ENCODE results near the gene TNRC6C.

The TNRC6C gene, protein sequence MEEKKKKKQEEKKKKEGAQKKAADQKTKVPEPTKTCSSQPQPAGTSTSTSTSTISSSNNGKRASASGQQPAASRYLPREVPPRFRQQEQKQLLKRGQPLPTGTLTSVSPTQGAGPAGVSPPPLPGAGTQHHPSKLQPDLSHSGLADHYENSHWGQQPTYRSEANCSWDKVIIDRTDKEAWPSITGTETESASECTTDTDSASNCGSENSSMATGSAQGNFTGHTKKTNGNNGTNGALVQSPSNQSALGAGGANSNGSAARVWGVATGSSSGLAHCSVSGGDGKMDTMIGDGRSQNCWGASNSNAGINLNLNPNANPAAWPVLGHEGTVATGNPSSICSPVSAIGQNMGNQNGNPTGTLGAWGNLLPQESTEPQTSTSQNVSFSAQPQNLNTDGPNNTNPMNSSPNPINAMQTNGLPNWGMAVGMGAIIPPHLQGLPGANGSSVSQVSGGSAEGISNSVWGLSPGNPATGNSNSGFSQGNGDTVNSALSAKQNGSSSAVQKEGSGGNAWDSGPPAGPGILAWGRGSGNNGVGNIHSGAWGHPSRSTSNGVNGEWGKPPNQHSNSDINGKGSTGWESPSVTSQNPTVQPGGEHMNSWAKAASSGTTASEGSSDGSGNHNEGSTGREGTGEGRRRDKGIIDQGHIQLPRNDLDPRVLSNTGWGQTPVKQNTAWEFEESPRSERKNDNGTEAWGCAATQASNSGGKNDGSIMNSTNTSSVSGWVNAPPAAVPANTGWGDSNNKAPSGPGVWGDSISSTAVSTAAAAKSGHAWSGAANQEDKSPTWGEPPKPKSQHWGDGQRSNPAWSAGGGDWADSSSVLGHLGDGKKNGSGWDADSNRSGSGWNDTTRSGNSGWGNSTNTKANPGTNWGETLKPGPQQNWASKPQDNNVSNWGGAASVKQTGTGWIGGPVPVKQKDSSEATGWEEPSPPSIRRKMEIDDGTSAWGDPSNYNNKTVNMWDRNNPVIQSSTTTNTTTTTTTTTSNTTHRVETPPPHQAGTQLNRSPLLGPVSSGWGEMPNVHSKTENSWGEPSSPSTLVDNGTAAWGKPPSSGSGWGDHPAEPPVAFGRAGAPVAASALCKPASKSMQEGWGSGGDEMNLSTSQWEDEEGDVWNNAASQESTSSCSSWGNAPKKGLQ (N-terminal part only)

DNA sequence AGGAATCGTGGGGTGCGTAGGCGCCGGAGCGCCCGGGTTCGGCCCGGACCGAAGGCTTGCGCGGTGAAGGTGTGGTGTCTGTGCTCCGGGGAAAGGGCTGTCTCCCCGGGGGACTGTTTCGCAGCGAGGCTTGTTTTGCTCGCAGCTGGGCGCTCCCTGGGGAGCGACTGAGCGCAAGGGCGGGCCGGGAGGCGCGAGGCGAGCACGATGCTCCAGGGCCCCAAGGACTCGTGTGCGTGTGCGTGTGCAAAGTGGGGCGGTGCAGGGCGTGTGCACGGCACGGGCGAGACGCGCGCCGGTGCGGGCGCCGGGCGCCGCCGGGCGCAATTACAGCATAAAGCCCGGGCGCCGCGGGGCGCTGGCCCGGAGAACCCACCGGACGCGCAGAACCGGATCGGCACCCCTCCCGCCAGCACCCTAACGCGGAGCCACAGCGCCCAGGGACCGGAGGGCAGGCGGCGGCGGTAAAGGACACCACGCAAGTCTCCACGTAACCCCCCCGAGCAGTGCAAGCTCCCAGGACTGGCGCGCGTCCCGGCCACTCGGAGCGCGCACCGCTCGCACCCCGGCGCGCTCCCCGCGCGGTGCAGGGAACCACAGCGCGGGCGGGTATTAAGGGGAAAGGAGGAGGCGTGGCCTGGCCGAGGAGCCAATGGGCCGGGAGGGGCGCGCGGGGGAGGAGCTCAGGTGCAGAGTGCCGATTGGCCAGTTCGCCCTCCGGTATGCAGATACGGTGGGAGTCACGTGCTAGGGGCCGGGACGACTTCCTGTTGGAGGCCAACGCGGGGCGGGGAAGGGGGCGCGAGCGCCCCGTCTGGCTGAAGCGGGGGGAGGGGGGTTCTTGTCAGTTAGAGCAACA is at the start of gene TNRC6C:
TNRC6C (plus strand) TSS at position 847 of the 859 bp plus-strand sequence. CDS start 45,504 bp downstream, outside the sequence.
- peaks cover 27% of the 10 kb centered on the region for H3K27me3 ChIP-seq (ENCODE audit: insufficient read depth, low read length, poor library complexity)
- peak within 1 kb of the TSS; percentile 72 for H3K9ac ChIP-seq (ENCODE audit: low read depth, low read length)

DNA sequence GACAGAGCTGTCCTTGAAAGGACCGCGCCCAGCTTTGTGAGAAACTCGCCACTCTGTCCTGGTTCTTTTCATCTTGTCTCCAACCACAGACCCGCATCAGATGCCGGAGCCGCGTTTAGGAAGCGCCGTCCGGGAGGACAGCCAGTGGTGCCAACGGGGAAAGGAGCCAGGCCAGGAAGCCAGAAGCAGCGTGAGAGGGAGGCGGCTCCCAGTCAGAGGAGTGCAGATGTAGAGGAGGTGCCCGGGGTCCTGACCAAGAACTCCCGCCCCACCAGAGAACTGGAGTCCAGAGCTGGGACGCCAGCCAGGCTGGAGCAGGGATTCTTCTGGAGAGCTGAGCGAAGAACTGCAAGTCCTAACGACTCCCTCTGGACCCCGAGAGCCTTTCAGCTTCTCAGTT is 49.3 kb upstream of the TNRC6C start:
- no peak overlapping the region for H3K4me2 ChIP-seq (ENCODE audit: insufficient read depth, low read length)
- no peak overlapping the region for H2AFZ ChIP-seq (ENCODE audit: low read depth, low read length)
- ATAC-seq (ENCODE audit: insufficient read depth, low read depth) (no peak), DNase-seq (no peak)
- no peak overlapping the region for H3K4me3 ChIP-seq (ENCODE audit: low read depth in 1 of 2, low read length in 2 of 2)
- H4K20me1 ChIP-seq (ENCODE audit: insufficient read depth, low read length): no peaks in the 10 kb centered on the region
- no peaks in the 10 kb centered on the region for H3K27me3 ChIP-seq (ENCODE audit: insufficient read depth, low read length, poor library complexity)
- no peaks in the 10 kb centered on the region for H3K79me2 ChIP-seq (ENCODE audit: insufficient read depth, low read length)
- no peaks in the 10 kb centered on the region for H3K36me3 ChIP-seq (ENCODE audit: insufficient read depth, low read length)
- no peaks in the 10 kb centered on the region for H3K4me1 ChIP-seq (ENCODE audit: insufficient read depth, low read length)
- no peak overlapping the region for H3K9ac ChIP-seq (ENCODE audit: low read depth, low read length)
- H3K27ac ChIP-seq (ENCODE audit: low read length): no peak overlapping the region
- no peaks in the 10 kb centered on the region for H3K9me3 ChIP-seq (ENCODE audit: insufficient read depth, low read length, severe bottlenecking)
- no peak for TF ChIP-seq EZH2 (IDR thresholded peaks at IDR 0.05; ENCODE audit: borderline replicate concordance, low read depth, low read length, severe bottlenecking)

More for the DNA sequence above, at the start of gene TNRC6C:
- Histone ChIP-seq H2AFZ (ENCODE audit: low read depth, low read length) (peak within 1 kb of the TSS; percentile 52), H3K4me1 (ENCODE audit: insufficient read depth, low read length) (peaks cover 51% of the 10 kb centered on the region), H3K79me2 (ENCODE audit: insufficient read depth, low read length) (peaks cover 41% of the 10 kb centered on the region), H3K4me2 (ENCODE audit: insufficient read depth, low read length) (peak within 1 kb of the TSS; percentile 87), H3K4me3 (ENCODE audit: low read depth in 1 of 2, low read length in 2 of 2) (peak within 1 kb of the TSS; percentile 62 to 68), H3K9me3 (ENCODE audit: insufficient read depth, low read length, severe bottlenecking) (no peaks in the 10 kb centered on the region), H3K36me3 (ENCODE audit: insufficient read depth, low read length) (no peaks in the 10 kb centered on the region), H4K20me1 (ENCODE audit: insufficient read depth, low read length) (peaks cover 34% of the 10 kb centered on the region), H3K27ac (ENCODE audit: low read length) (peak within 1 kb of the TSS; percentile 78)
- ATAC-seq (ENCODE audit: insufficient read depth, low read depth): peak; percentile 82
- peak; percentile 100 for DNase-seq
- TF ChIP-seq EZH2 (IDR thresholded peaks at IDR 0.05; ENCODE audit: borderline replicate concordance, low read depth, low read length, severe bottlenecking): no peak
- TF ChIP-seq, protein P1, sequence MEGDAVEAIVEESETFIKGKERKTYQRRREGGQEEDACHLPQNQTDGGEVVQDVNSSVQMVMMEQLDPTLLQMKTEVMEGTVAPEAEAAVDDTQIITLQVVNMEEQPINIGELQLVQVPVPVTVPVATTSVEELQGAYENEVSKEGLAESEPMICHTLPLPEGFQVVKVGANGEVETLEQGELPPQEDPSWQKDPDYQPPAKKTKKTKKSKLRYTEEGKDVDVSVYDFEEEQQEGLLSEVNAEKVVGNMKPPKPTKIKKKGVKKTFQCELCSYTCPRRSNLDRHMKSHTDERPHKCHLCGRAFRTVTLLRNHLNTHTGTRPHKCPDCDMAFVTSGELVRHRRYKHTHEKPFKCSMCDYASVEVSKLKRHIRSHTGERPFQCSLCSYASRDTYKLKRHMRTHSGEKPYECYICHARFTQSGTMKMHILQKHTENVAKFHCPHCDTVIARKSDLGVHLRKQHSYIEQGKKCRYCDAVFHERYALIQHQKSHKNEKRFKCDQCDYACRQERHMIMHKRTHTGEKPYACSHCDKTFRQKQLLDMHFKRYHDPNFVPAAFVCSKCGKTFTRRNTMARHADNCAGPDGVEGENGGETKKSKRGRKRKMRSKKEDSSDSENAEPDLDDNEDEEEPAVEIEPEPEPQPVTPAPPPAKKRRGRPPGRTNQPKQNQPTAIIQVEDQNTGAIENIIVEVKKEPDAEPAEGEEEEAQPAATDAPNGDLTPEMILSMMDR (IDR thresholded peaks at IDR 0.05; ENCODE audit: borderline replicate concordance, extremely low read depth, low read length, poor library complexity, severe bottlenecking): peak; percentile 39

DNA sequence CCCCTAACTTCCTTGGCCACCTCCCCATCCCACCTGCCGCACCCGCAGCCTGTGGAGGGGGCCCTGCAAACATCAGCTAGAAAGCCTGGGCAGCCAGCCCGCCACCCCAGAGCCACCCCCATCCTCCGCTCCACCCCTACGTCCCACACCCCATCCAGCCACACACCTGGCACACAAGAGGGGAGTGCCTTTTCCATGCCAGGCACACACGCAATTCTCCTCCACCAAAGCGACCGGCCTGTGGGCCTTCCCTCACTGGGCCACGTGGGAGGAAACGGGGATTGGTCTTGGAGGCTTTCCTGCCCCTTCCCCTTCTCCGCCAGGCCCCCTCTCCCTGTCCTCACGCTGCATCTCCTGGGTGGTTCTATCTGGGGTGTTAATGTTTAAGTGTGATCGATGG is 48.7 kb upstream of the TNRC6C start:
- Histone ChIP-seq H3K27me3 (ENCODE audit: insufficient read depth, low read length, poor library complexity) (no peaks in the 10 kb centered on the region), H3K27ac (ENCODE audit: low read length) (no peak overlapping the region), H3K9ac (ENCODE audit: low read depth, low read length) (no peak overlapping the region), H3K36me3 (ENCODE audit: insufficient read depth, low read length) (no peaks in the 10 kb centered on the region), H3K4me3 (ENCODE audit: low read depth in 1 of 2, low read length in 2 of 2) (no peak overlapping the region), H3K4me1 (ENCODE audit: insufficient read depth, low read length) (no peaks in the 10 kb centered on the region), H3K9me3 (ENCODE audit: insufficient read depth, low read length, severe bottlenecking) (no peaks in the 10 kb centered on the region), H2AFZ (ENCODE audit: low read depth, low read length) (no peak overlapping the region), H3K79me2 (ENCODE audit: insufficient read depth, low read length) (no peaks in the 10 kb centered on the region), H3K4me2 (ENCODE audit: insufficient read depth, low read length) (no peak overlapping the region), H4K20me1 (ENCODE audit: insufficient read depth, low read length) (no peaks in the 10 kb centered on the region)
- ATAC-seq (ENCODE audit: insufficient read depth, low read depth) (no peak), DNase-seq (no peak)
- TF ChIP-seq, protein P1 (IDR thresholded peaks at IDR 0.05; ENCODE audit: borderline replicate concordance, extremely low read depth, low read length, poor library complexity, severe bottlenecking): no peak
- no peak for TF ChIP-seq EZH2 (IDR thresholded peaks at IDR 0.05; ENCODE audit: borderline replicate concordance, low read depth, low read length, severe bottlenecking)
